T follicular helper cell (primary cell): ENCODE results near the gene WRNIP1.
"Not testable (repeated sequence)": the region's sequence is repeated elsewhere in the genome, so short reads cannot be mapped to it uniquely, and the experiment has no call there.

Source experiments
- DNase-seq: peaks from one replicate; pipeline ENCODE4 v3.0.0-alpha.2; 2020; ENCODE audit warnings: low read depth

The WRNIP1 gene

DNA sequence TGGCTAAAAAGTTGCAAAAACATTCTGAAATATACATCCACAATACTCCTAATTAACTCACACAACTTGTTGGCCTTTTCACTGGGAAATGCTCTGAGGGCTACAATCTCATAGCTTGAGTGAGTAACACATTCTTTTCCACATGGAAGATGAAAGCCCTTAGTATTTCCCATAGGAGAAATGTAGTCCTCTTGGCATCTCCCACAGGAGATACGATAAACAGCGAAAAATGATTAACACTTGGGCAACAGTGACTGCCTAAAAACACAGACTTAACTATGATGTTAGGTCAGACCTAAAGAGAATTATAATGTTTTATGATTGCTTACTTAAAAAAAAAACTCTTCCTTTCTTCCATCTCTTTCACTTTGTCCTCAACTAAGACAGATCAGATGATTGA, 23.4 kb upstream of the WRNIP1 start:
- DNase-seq: no peak

- DNase-seq: no peak
Measured at GRCh38 chr6:2743280-2744208, 21.6 kb upstream of the WRNIP1 start.

GRCh38 chr6:2744209-2744771, 20.9 kb upstream of the WRNIP1 start:
- DNase-seq: no peak

GRCh38 chr6:2744778-2745177, 20.4 kb upstream of the WRNIP1 start:
- DNase-seq: no peak

GRCh38 chr6:2745246-2745645, 19.9 kb upstream of the WRNIP1 start:
- no peak for DNase-seq

DNA sequence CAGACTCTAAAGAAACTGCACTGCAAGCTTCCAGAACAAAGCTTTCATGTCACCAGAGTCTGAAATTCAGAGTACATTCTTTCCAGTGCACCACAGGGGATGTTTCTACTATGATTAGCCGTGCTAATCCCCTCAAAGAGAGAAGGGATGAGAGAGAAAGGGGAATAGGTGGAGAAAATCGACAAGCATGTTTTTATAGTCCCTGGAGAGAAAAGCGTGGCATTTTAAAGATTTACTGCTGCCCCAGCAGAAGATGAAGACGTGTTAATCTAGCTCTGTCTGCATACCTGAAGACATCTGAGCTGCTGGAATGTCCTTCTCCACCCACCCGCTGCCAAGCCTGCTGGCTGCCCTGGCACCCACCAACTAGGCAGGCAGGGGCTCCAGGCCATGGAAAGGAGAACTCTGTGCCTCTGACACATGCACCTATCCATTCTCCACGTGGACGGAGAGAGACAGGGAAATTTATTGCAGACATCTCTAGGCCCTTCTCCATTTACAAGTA, 18.6 kb upstream of the WRNIP1 start:
- DNase-seq: no peak

GRCh38 chr6:2748183-2748582, 17.0 kb upstream of the WRNIP1 start:
- DNase-seq: no peak

- peak; percentile 43 for DNase-seq
Measured at GRCh38 chr6:2749969-2750600, 15.1 kb upstream of the WRNIP1 start.

DNA sequence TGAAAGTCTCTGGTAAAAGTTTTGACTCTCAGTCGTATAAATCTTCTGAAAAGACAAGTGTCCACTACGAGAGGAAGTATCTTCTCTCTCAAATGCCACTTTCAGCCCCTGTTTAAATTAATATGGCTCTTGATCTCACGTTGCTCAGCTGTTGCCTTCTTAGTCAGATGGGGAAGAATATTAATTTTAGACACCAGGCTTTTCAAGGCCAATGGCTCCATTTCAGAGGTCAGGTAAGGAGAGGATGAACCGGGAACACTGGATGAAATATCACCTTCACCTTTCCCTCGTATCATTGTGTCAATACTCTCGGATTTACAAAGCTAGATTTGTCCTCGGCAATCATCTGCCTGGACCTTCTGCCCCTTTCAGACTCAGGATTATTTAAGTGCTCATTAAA, 14.4 kb upstream of the WRNIP1 start, which contains the start of gene MYLK4:
TSS of gene MYLK4 (minus strand) at position 91 of the 400 bp plus-strand sequence. CDS start 1,628 bp downstream, outside the sequence.
- DNase-seq: no peak

DNA sequence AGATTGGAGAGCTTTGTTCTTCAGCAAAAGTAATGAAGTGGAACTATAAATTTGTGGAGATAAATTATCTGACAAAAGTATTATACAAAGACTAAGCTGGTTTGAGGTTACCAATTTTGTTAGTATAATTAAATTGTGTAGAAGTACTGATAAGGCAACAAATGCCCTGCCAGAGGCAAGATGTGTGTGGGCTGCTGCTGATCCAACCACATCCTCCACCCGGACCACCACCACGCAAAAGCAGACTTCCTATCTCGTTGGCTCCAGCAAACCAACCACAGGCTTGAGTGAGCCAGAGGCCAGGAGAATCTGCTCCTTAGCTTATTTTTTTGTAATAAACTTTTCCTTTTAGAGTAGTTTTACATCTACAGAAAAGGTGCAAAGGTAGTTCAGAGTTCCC, 13.3 kb upstream of the WRNIP1 start:
- no peak for DNase-seq

DNA sequence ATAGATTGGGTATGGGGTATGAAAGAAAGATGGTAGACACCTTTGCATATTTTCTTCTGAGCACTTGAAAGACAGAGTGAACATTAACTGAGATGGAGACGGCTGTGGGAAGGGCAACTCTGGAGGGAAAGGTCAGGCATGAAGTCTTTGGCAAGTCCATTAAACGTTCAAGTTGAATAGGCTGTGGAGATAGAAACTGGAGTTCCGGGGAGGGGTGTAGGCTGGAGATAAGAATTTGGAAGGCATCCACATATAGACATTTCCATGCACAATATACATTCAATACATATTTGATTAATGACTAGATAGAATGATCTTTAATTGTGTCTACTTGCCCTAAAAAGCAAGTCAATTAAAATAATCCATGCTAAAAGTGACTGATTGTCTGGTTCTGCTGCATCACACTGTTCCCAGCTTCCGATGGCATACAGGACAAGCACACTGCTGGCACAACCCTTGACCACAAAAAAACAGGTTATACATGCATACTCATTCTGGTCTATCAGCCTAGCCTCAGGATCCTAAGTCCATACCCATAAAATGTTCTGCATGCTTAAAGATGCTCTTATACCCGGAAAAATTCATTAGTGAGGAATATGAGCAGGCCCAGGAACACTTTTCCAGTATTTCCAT, 12.6 kb upstream of the WRNIP1 start:
- no peak for DNase-seq

- DNase-seq: no peak
Measured at GRCh38 chr6:2753110-2753489, 12.1 kb upstream of the WRNIP1 start.

DNA sequence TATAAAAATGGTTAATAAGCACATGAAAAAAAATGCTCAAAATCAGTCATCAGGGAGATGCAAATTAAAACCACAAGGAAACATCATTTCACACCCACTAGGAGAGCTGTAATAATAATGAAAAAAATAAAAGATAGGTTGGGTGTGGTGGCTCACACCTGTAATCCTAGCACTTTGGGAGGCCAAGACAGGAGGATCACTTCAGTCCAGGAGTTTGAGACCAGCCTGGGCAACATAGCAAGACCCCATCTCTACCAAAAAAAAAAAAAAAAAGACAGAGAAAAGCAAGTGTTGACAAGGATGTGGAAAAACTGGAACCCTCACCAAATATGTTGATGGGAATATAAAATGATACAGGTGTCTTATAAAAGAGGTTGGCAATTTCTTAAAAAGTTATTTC, 11.4 kb upstream of the WRNIP1 start:
- DNase-seq: no peak

DNA sequence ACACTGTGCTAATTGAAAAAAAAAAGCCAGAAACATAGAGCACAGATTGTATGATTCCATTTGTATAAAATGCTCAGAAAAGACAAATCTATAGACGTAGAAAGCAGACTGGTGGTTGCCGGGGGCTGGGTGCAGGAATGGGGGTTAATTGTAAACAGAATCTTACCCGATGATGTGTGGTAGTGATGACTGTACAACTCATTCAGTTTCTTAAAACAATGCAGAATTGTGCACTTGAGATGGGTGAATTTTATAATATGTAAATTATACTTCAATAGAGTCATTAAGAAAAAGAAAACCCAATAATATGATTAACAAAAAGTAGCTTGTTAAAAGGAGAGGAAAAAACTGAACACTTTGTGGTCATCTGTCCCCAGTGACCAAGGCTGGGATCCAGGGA, 10.8 kb upstream of the WRNIP1 start:
- no peak for DNase-seq

- no peak for DNase-seq
Measured at GRCh38 chr6:2754911-2755310, 10.3 kb upstream of the WRNIP1 start.

DNA sequence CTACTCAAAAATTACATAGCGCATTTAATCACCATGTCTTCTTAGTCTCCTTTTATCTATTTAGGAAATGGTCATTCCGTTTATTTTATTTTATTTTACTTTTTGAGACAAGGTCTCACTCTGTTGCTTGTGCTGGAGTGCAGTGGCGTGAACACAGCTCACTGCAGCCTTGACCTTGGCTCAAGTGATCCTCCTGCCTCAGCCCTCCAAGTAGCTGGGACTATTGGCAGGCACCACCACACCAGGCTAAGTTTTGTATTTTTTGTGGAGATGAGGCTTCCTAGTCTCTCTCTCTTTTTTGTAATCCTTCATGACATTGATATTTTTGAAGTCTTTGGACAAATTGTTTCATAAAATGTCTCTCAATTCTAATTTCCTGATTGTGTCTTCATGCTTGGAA, 9.7 kb upstream of the WRNIP1 start:
- no peak for DNase-seq

- no peak for DNase-seq
Measured at GRCh38 chr6:2756241-2756640, 9.0 kb upstream of the WRNIP1 start.

DNA sequence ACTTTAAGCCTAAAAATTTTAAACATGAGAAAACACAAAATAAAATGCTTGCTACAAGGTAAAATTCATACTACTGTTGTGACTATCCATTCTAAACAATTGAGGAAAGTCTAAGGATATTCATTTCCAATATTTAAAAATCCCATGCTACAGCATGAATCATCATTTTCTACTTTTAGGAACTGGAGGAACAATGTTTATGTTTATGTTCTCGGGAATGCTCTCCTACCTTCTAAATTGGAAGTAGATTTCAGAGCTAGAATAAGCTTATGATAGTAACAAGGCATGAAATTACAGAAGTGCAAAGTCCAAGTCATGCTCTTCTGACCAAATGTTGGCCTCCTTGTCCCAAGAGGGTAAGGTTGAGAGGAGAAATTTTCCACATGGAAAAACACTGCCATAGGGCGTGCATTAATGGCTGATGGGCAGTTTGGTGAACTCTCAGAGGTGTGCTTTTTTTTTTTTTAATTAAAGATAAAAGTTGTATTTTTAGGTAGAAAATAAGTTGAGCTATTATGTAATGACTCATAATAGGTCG, 8.4 kb upstream of the WRNIP1 start:
- no peak for DNase-seq

GRCh38 chr6:2758980-2759379, 6.2 kb upstream of the WRNIP1 start:
- no peak for DNase-seq

DNA sequence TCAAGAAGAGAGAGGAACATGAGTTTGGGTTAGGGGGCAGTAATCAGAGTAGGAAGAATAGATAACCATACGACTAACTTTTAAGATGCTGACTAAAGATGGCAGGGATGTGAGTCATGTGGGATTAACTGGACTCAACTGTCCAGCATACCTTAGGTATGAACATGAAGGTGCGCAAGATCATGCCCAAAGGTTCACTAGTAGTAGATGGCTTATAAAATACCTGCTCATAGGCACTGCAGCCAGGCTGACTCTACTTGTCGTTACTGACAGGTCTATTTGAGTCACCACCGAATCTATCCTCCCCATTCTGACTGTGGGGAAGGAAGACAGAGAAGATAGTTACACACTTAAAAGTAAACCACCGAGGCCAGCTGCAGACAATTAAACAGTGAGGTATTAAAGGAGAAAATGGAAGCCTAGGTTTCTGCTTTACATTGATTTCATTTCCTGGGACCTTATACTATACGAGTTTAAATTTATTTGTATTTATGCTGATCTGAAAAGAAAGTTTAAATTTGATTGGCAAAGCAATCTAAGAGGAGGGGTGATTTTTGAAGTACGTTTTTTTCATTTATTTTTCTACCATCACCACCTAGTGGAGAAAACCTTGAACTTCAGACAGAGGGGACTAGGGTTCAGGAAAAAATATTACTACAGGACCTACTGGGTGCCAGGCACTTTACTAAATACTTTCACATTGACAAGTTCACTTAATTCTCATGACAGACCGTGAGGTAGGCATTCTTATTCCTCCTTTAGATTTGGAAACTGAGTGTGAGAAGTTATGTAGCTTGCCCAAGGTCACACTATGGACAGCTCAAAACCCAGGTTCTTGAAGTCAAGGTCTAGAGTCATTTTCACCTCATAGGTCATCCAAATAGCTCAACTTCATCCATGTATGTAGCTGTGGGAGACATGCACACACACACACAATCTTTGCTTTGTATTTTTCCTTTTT, 4.0 kb upstream of the WRNIP1 start:
- no peak for DNase-seq

GRCh38 chr6:2762868-2763267, 2.3 kb upstream of the WRNIP1 start:
- DNase-seq: not testable (repeated sequence)
